GM21786 (cell line): ENCODE data around the gene MYOM1.
A peak's percentile ranks its signal among the peaks of the same experiment; 100 is the strongest.
"Not testable (repeated sequence)": the region's sequence is repeated elsewhere in the genome, so short reads cannot be mapped to it uniquely, and the experiment has no call there.

Experiments used
- ATAC-seq: cut with Tn5 transposase; IDR thresholded peaks from one replicate; pipeline ENCODE4 v1.9.1; 2021; ENCODE audit not compliant: unreplicated experiment

The MYOM1 gene

DNA sequence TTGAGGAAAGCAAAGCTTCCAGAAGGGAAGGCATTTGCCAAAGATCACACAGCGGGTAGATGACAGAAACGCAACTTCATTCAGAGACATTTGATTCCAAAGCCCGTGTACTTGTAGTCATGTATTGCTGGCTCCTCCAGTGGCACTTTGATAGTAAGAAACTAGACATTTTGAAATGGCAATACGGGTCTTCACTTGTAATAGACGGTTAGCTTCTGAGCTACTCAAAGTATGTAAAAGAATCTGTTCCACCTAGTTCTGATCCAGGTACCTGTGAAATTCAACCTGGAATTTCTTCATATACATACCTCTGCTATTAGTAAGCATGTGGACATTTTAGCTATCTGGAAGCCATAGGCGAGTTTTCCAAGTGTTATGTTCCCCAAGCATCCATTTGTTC is 1.7 kb upstream of the MYOM1 start:
- ATAC-seq, result no peak

DNA sequence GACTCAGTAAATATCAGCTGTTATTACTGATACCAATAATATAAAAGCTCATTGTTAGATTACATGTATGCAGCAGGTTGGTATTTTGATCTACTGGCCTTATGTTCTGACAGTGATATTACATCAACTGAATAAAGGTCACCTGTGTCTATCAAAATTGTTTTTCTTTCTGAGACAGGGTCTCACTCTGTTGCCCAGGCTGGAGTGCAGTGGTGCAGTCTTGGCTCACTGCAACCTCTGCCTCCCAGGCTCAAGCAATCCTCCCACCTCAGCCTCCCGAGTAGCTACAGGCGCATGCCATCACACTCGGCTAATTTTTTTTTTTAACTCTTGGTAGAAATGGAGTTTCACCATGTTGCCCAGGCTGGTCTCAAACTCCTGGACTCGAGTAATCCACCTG is 1.1 kb upstream of the MYOM1 start:
- ATAC-seq, result not testable (repeated sequence)

DNA sequence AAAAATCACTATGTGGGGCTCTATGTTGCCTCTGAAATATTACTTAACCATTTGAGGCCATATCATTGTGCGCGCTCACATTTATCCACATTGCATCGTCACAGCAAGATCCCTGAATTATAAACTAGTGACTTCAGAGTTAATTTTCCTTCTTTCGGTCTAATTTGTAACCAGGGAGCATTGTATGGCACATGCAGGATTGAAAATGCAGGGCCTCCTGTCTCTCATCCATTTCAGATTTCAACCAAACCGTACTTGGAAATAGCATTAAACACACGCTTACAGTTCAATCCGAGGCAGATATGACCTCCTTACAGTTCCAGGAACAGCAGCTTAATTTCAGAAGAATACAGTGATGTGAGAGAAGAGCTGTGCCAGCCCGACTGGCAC is 532 bp downstream of the MYOM1 start:
- no peak for ATAC-seq

DNA sequence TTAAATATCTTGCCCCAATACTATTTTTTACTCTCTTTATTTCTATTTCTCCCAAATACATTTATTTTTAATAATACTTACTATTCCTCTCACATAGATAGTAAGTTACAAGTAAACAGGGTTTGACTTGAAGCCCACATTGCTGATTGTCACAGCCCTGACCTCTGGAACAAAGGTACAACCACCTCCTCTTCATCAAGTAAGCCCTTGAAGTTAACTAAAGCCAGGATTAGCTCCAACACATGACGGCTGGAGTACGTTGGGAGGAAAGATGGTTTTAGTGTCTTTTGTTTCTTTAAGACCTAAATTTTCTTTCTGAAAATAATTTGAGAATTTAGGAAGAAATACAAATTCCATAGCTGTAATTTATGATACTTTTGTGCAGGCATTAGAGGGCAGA is 949 bp downstream of the MYOM1 start:
- ATAC-seq, result no peak

- no peak for ATAC-seq
Observed at GRCh38 chr18:3217948-3218647, 1.7 kb downstream of the MYOM1 start.

- ATAC-seq, result no peak
Observed at GRCh38 chr18:3216987-3217386, 2.8 kb downstream of the MYOM1 start.

- ATAC-seq, result no peak
Observed at GRCh38 chr18:3214855-3215637, 4.7 kb downstream of the MYOM1 start.

- ATAC-seq, result no peak
Observed at GRCh38 chr18:3213300-3214059, 6.3 kb downstream of the MYOM1 start.

DNA sequence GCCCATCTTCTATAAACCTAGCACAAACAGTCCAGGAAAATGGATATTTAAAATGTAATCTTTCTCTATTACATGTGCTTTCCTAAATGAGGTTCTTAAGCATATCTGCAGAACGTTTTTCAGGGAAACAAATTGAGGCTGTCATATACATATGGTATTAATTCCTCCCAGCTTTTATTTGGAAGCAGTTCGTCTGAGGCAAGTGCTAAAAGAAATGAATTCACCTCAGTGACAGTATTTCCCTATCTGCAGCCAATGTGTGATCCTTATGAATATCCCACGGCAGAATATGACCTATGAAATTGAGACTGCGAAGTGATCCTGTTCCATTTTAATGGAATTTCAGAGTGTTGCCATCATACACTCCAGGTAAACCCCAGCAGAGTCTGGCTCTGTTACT is 7.1 kb downstream of the MYOM1 start:
- no peak for ATAC-seq

GRCh38 chr18:3211236-3211992 is 8.4 kb downstream of the MYOM1 start:
- ATAC-seq, result no peak

DNA sequence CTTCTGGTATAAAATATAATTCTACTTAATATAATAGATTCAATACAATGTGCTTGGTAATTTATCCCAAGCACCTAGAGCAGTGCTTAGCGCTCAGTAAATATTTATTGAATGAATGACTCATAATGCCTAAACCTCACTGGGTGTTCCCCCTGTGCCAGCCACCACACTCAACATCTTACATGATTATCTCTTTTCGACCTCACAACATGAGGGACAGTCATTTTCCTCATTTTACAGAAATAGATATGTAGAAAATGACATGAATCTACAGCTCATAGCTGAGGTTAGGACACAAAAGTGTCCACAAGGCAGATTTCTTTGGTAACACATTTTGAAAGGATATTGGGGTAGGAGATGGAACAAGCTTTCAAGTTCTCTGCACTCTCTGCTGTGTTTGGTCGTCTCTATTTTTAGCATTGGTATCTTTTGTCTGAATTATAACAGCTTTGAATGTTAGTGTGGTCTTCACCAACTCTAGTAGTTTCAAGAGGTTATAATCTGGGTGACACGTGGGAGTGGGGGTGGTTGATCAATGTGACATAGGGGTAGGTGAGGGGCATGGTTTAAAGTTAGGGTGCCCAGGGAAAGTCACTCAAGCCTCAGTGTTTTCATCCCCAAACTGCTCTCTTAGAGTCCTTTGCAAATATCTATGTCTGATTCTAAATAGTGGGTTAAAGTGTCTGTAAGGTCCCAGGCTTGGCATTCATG is 9.8 kb downstream of the MYOM1 start:
- ATAC-seq, result peak; percentile 88

GRCh38 chr18:3207565-3207964 is 12.2 kb downstream of the MYOM1 start:
- no peak for ATAC-seq

- no peak for ATAC-seq
Observed at GRCh38 chr18:3205239-3205638, 14.5 kb downstream of the MYOM1 start.

DNA sequence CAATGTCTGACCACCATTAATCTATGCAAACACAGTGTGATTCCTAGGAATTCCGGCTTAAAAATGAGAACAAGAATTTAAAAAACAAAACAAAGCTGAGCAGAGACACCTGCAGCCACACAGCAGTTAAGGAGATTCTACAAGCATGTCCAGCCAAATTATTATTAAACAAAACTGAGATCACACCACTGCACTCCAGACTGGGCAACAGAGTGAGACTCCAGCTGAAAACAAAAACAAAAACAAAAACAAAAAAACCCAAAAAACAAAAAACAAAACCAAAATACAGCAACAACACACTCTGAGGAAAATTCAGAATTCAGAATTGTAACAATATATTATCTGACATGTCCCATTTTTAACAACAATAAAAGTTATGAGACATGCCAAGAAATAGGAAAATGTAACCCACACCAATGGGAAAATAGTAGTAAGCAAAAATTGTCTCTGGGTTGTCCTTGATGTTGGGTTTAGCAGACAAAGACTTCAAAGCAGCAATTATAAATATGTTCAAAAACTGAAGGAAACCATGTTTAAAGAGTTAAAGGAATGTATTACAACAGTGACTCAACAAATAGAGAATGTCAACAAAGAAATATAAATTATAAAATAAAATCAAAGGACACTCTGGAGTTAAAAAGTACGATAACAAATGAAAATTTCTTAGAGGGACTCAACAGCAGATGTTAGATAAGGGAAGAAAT is 19.7 kb downstream of the MYOM1 start:
- ATAC-seq, result no peak

- not testable (repeated sequence) for ATAC-seq
Observed at GRCh38 chr18:3198260-3198860, 21.4 kb downstream of the MYOM1 start.

DNA sequence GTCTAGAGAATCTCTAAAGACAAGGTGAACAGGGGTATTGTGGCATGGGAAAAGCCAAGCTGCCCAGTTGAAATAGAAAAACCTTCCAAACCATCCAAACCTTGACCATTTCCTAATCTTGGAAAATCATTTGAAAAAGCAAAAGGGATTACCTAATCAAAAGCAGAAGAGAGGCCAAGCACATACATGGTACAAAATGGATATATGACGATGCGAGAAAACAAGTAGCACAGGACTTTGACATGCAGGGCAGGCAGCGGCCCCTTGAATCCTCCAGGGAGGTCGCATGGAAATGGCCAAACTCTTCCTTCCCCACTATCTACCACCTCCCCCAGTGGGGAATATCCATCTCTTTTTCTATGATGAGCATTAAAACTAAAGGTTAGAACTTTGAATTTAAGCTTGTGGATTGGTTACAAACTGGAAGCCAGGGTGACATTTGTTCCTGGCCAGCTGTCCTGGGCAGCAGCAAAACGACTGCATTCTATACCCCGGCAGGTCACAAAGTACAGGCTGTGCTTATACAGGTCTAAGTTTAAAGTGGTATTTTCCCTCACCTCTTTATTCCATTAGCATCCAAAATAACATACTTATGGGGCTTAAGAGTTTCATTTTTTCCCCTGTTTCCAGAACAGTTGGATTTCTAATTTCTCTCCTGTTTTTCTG is 24.7 kb downstream of the MYOM1 start:
- no peak for ATAC-seq

DNA sequence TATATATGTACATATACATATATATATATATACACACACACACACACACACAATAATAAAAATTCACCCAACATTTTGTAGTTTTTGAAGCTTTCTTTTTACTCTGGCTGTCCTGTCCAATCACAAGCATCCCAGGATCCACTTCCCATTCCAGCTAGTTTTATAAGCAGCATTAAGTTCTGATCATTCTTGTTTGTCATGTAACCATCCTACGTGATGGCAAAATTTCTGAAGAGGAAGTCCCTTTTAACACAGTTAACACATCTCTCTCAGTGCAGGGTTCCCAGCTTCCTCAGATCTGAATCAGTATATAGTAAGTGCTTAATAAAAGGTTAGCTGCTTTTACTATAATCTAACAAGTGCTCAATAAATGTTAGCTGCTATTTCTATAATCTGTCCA is 26.4 kb downstream of the MYOM1 start:
- ATAC-seq, result no peak

GRCh38 chr18:3192752-3193151 is 27.0 kb downstream of the MYOM1 start:
- no peak for ATAC-seq

GRCh38 chr18:3192286-3192685 is 27.5 kb downstream of the MYOM1 start:
- ATAC-seq, result no peak
